ENCODE data around the gene PTPN23.
"Not testable (repeated sequence)": the region's sequence is repeated elsewhere in the genome, so short reads cannot be mapped to it uniquely, and the experiment has no call there.

PTPN23 gene

GRCh38 chr3:47370020-47370419 lies 10.8 kb upstream of the PTPN23 start:
- not testable (repeated sequence) for DNase-seq (ENCODE audit: low read depth in 2 of 2)

- DNase-seq (ENCODE audit: low read depth in 2 of 2) = no peak
These were observed 9.7 kb upstream of the PTPN23 start for GRCh38 chr3:47370887-47371697.

GRCh38 chr3:47374587-47374986 lies 6.2 kb upstream of the PTPN23 start:
- no peak for DNase-seq (ENCODE audit: low read depth in 2 of 2)

GRCh38 chr3:47376393-47376792 lies 4.4 kb upstream of the PTPN23 start:
- no peak for DNase-seq (ENCODE audit: low read depth in 2 of 2)

- DNase-seq (ENCODE audit: low read depth in 2 of 2) = no peak
These were observed 3.6 kb upstream of the PTPN23 start for GRCh38 chr3:47377186-47377585.

GRCh38 chr3:47378869-47379268 lies 2.0 kb upstream of the PTPN23 start:
- no peak for DNase-seq (ENCODE audit: low read depth in 2 of 2)

GRCh38 chr3:47379411-47379899 lies 1.4 kb upstream of the PTPN23 start:
- no peak for DNase-seq (ENCODE audit: low read depth in 2 of 2)

- no peak for DNase-seq (ENCODE audit: low read depth in 2 of 2)
These were observed 708 bp upstream of the PTPN23 start for GRCh38 chr3:47380026-47380600.

- peak; percentile 82 to 86 for DNase-seq (ENCODE audit: low read depth in 2 of 2)
These were observed 716 bp downstream of the PTPN23 start for GRCh38 chr3:47381317-47382157.

- DNase-seq (ENCODE audit: low read depth in 2 of 2) = no peak
These were observed 3.6 kb downstream of the PTPN23 start for GRCh38 chr3:47384425-47384824.

- DNase-seq (ENCODE audit: low read depth in 2 of 2) = no peak
These were observed 4.2 kb downstream of the PTPN23 start for GRCh38 chr3:47385007-47385406.

GRCh38 chr3:47385796-47386195 lies 5.0 kb downstream of the PTPN23 start:
- no peak for DNase-seq (ENCODE audit: low read depth in 2 of 2)

GRCh38 chr3:47392933-47393332 lies 12.1 kb downstream of the PTPN23 start:
- DNase-seq (ENCODE audit: low read depth in 2 of 2) = no peak

- no peak for DNase-seq (ENCODE audit: low read depth in 2 of 2)
These were observed 13.5 kb downstream of the PTPN23 start for GRCh38 chr3:47394140-47394870.

- no peak for DNase-seq (ENCODE audit: low read depth in 2 of 2)
These were observed 14.1 kb downstream of the PTPN23 start for GRCh38 chr3:47394881-47395280.

GRCh38 chr3:47398228-47398627 lies 17.4 kb downstream of the PTPN23 start:
- DNase-seq (ENCODE audit: low read depth in 2 of 2) = no peak

- no peak for DNase-seq (ENCODE audit: low read depth in 2 of 2)
These were observed 18.2 kb downstream of the PTPN23 start for GRCh38 chr3:47399016-47399415.

GRCh38 chr3:47399531-47400270 lies 18.9 kb downstream of the PTPN23 start:
- DNase-seq (ENCODE audit: low read depth in 2 of 2) = no peak

- no peak for DNase-seq (ENCODE audit: low read depth in 2 of 2)
These were observed 23.6 kb downstream of the PTPN23 start for GRCh38 chr3:47404431-47404876.

GRCh38 chr3:47404955-47405790 lies 24.4 kb downstream of the PTPN23 start:
- DNase-seq (ENCODE audit: low read depth in 2 of 2) = no peak

Data from stimulated activated CD8-positive, alpha-beta memory T cell treated with anti-CD3 and anti-CD28 coated beads, Interleukin-2, amount 100 ng/mL, for 48 hours (primary cell).